Heart left ventricle (tissue), 16 donors: ENCODE data around the gene MYLK2. TPM values are rescaled to one million over a fixed set of nuclear protein-coding genes. Genes with fewer than 3 reads are reported as not detected.

ENCODE experiments used
- ATAC-seq, 4 donors: fragments of 200-7000 bp; cut with Tn5 transposase; one replicate each; pipeline ENCODE4 v1.9.1; 2020 to 2022; ENCODE audit warnings: moderate library complexity in 4 of 4, mild to moderate bottlenecking in 3 of 4, moderate number of reproducible peaks in 1 of 4
- DNase-seq, 5 donors: peaks; one replicate each; pipeline ENCODE4 v3.0.0-alpha.2; 2020
- H3K27ac ChIP-seq, 12 donors: fragments of 200-600 bp; sonication (generic) in 4 of 12; one replicate each; pipeline versions ENCODE4 v1.5.0 to v1.8.0; 2016 to 2022; ENCODE audit warnings: mild to moderate bottlenecking in 2 of 12
- H3K27me3 ChIP-seq, 9 donors: fragments of 200-600 bp; sonication (generic) in 2 of 9; one replicate each; pipeline versions ENCODE4 v1.5.1 to v1.8.0; 2016 to 2022; ENCODE audit warnings: mild to moderate bottlenecking in 3 of 9
- H3K36me3 ChIP-seq, 9 donors: fragments of 200-600 bp; sonication (generic) in 2 of 9; one replicate each; pipeline versions ENCODE4 v1.5.0 to v1.8.0; 2018 to 2022; ENCODE audit warnings: mild to moderate bottlenecking in 2 of 9
- H3K4me1 ChIP-seq, 12 donors: fragments of 200-600 bp; sonication (generic) in 4 of 12; one replicate each; pipeline versions ENCODE4 v1.5.0 to v1.8.0; 2016 to 2022; ENCODE audit warnings: mild to moderate bottlenecking in 3 of 12
- H3K4me3 ChIP-seq, 12 donors: fragments of 200-600 bp; sonication (generic) in 4 of 12; one replicate each; pipeline versions ENCODE4 v1.5.0 to v1.8.0; 2017 to 2022; ENCODE audit warnings: mild to moderate bottlenecking in 9 of 12, moderate library complexity in 4 of 12
- H3K9me3 ChIP-seq, 12 donors: fragments of 200-600 bp; sonication (generic) in 4 of 12; one replicate each; pipeline versions ENCODE4 v1.5.0 to v1.8.0; 2016 to 2022; ENCODE audit warnings: mild to moderate bottlenecking in 1 of 12
- CTCF ChIP-seq, 12 donors: fragments of 200-600 bp; sonication (generic) in 4 of 12; IDR thresholded peaks; one replicate each; pipeline versions ENCODE4 v1.5.0 to v1.8.0; 2018 to 2022; ENCODE audit warnings: antibody characterized with exemption in 12 of 12, mild to moderate bottlenecking in 5 of 12
- POLR2A ChIP-seq, 2 donors: fragments of 450-650 bp; IDR thresholded peaks; one replicate each; pipeline ENCODE4 v1.6.1; 2017; ENCODE audit warnings: antibody characterized with exemption in 2 of 2, mild to moderate bottlenecking in 2 of 2, moderate library complexity in 2 of 2
- WGBS, 4 donors: extraction: QIAGEN DNeasy Blood & Tissue Kit in 2 of 4; methylation state at CpG; one replicate each; pipeline versions ENCODE4 v1.1.5 to v1.1.7; 2013 to 2018; 5-methylcytosine and 5-hydroxymethylcytosine counted together
- intact Hi-C, 10 donors: fragments of 100-400 bp; cut with DNase I; formaldehyde crosslinking; loops; one replicate each; pipeline versions ENCODE4 v1.11.1 to v1.14.2; 2022
- polyA plus RNA-seq, 2 donors: library from polyadenylated mRNA; stranded (reverse); fragments of 200-250 nt; gene quantifications; one replicate each; pipeline ENCODE4 v1.2.3, GENCODE V29; 2013
- total RNA-seq, 9 donors: library from RNA; depleted of rRNA in 2 of 9; stranded (reverse); fragments of >200 nt in 2 of 9; fragmentation: NEBNext Ultra II Directional in 3 of 9; extraction: Animal tissue kit (Norgen Biotek cat#: 25700) in 3 of 9; gene quantifications; one replicate each; pipeline versions ENCODE4 v1.1.0 to v1.2.4, GENCODE V29; 2016 to 2023
- donor health status: ischemic (EF 13 %, LVEDD 7.1; RV severe dilation, severe dysfunction).
- donor health status: healthy with polysubstance abuse.
- donor health status: DM: no; HTN: yes; CAD: no.
- donor health status: DM: no; HTN: no; CAD: no.
- donor health status: ischemic (EF 25% LVEDD 6.9; RV normal size, moderate dysfunction).
- donor health status: ischemic (EF 25% LVEDD 5.7; RV mildly dilated, moderate dysfunction).
- donor health status: healthy.
- donor health status: DM: yes; HTN: yes; CAD: no.
- donor health status: ischemic (EF 35%, LVEDD 5.7; RV mildly dilated, moderate dysfunction).
- donor health status: nonischemic (EF 11% LVEDD 7.7; RV severe dilation, severe dysfunction).
- donor health status: DM: yes; HTN: yes; CAD: no.
- donor health status: PGD.
- donor health status: ischemic (EF 29% LVEDD 5.4; RV normal size, mild dysfunction).
- donor health status: nonischemic (EF 23%, LVEDD 6.1; RV moderate dilation, normal function).

Gene MYLK2
- total and polyA plus RNA-seq, 11 donors = 0.10 to 0.76 (median 0.17) TPM; not detected in 1

DNA sequence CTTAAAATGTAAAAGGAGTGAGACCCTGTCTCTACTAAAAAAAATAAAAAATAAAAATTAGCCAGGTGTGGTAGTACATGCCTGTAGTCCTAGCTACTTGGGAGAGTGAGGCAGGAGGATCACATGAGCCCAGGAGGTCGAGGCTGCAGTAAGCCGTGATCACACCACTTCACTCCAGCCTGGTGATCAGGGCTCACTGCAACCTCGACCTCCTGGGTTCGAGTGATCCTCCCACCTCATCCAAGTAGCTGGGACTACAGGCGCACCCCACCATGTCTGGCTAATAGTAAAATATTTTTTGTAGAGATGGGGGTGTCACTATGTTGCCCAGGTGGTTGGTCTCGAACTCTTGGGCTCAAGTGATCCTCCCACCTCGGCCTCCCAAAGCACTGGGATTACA, 34.3 kb downstream of the MYLK2 start:
- no peak for TF ChIP-seq CTCF (IDR thresholded peaks at IDR 0.05)
- TF ChIP-seq POLR2A (IDR thresholded peaks at IDR 0.05) = no peak
- 79 to 84% (median 80%) methylated on average over 7 of the region's 7 CpGs for WGBS, 4 donors
- DNase-seq (no peak), ATAC-seq (no peak)
- intact Hi-C loops = loop anchor here (2.0 to 10.0 kb wide), 10 partner anchors 99 to 241 kb away; partner anchors contain the start of gene PDRG1 (in 2 of the 10)
- no peaks in the 10 kb centered on the region for H3K36me3 ChIP-seq
- H3K4me1 ChIP-seq = peaks cover 0 to 9% (median 0%) of the 10 kb centered on the region in 12 donors
- H3K27me3 ChIP-seq = peaks cover 0 to 77% (median 19%) of the 10 kb centered on the region in 9 donors
- no peaks in the 10 kb centered on the region for H3K9me3 ChIP-seq
- no peak overlapping the region for H3K27ac ChIP-seq
- no peak overlapping the region for H3K4me3 ChIP-seq

DNA sequence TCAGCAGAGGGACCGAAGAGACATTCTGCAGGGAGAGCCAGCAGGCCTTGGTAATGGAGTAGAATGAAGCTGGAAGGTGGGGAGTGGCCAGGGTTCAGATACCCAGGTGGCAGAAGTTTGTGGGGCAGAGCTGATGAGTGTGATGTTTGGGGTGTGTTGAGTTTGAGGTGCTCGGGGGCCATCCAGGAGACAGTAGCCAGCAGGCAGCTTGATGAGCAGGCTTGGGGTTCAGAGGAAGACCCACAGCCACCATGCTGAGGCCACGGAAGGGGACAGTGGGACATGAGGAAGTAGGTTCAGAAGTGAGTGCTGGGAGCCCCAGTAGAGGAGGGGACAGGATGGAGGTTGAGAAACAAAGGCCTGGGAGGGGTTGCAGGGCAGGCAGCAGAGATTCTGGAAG, 37.4 kb downstream of the MYLK2 start:
- TF ChIP-seq CTCF (IDR thresholded peaks at IDR 0.05) = no peak
- no peak for TF ChIP-seq POLR2A (IDR thresholded peaks at IDR 0.05)
- intact Hi-C loops = loop anchor here in 4 of 10 donors (2.0 to 10.0 kb wide), 3 partner anchors 90 to 238 kb away; no protein-coding TSS in a partner anchor
- Histone ChIP-seq H3K27ac (no peak overlapping the region), H3K9me3 (no peaks in the 10 kb centered on the region), H3K27me3 (peaks cover 0 to 47% (median 18%) of the 10 kb centered on the region in 9 donors), H3K4me3 (no peak overlapping the region), H3K36me3 (no peaks in the 10 kb centered on the region), H3K4me1 (peaks cover 4 to 21% (median 14%) of the 10 kb centered on the region in 12 donors)
- WGBS, 4 donors = 60 to 70% (median 64%) methylated on average over 3 of the region's 3 CpGs
- DNase-seq (no peak), ATAC-seq (no peak)

DNA sequence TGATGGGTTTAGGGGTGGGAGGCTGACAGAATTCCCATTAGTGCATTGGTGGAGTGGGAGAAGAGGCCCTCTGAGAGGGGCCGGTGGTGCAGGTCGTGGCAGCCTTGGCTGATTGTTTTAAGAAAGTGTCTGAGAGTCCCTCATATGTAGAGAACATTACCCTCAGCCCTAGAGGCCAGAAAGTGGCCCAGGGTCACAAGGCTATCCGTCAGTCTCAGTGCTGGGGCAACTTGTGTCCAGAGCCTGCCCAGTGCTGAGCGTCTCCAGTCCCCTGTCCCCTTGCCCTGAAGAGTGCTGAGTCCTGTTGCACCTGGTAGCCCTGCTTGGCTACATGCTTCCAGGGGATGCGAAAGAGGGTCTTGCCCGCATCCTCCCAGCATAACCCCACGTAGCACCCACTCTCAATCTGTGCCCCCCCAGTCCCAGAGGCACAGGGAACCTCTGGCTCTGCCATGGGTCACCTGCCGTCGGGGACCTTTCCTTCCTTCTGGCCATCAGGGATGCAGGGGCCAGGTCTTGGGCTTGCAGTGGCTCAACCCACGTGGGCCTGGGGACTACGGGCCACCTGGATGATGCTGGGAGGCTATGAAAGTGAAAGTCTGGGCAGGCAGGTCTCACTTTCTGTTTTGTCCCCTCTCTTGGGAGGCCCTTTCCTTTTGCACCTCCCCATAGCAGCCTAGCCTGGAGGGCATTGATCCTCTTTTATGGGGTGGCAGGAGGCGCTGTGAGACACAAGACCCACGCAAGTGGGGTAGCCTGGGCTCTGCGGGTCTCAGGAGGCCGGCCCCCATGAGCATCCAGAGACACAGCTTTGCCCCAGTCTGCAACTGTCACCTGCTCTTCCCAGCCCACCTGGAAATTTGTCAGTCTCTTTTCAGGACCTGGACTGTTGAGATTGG, 39.0 kb downstream of the MYLK2 start:
- DNase-seq (no peak), ATAC-seq (no peak)
- TF ChIP-seq CTCF (IDR thresholded peaks at IDR 0.05) (no peak), POLR2A (IDR thresholded peaks at IDR 0.05) (no peak)
- no peak overlapping the region for H3K4me3 ChIP-seq
- WGBS, 4 donors = 73 to 82% (median 81%) methylated on average over 11 to 15 of the region's 15 CpGs
- H3K27me3 ChIP-seq = peaks cover 0 to 43% (median 8%) of the 10 kb centered on the region in 9 donors
- no peak overlapping the region for H3K27ac ChIP-seq
- intact Hi-C loops = loop anchor here in 4 of 10 donors (2.0 to 10.0 kb wide), 3 partner anchors 89 to 237 kb away; no protein-coding TSS in a partner anchor
- H3K36me3 ChIP-seq = no peaks in the 10 kb centered on the region
- peaks cover 4 to 22% (median 13%) of the 10 kb centered on the region in 12 donors for H3K4me1 ChIP-seq
- H3K9me3 ChIP-seq = no peaks in the 10 kb centered on the region

- intact Hi-C loops = loop anchor here in 3 of 10 donors (10.0 kb wide), 2 partner anchors 176 to 236 kb away; no protein-coding TSS in a partner anchor
- DNase-seq (no peak), ATAC-seq (no peak)
- Histone ChIP-seq H3K4me1 (peaks cover 4 to 22% (median 13%) of the 10 kb centered on the region in 12 donors), H3K27ac (no peak overlapping the region), H3K9me3 (no peaks in the 10 kb centered on the region), H3K36me3 (no peaks in the 10 kb centered on the region), H3K27me3 (peaks cover 0 to 42% (median 8%) of the 10 kb centered on the region in 9 donors), H3K4me3 (no peak overlapping the region)
- WGBS, 4 donors = 45 to 64% (median 56%) methylated on average over 3 of the region's 3 CpGs
- TF ChIP-seq POLR2A (IDR thresholded peaks at IDR 0.05) (no peak), CTCF (IDR thresholded peaks at IDR 0.05) (no peak)
These were observed 39.6 kb downstream of the MYLK2 start for GRCh38 chr20:31858760-31859083.
